Measurements from ENCODE around the gene FAM241B. TPM values are rescaled to one million over a fixed set of nuclear protein-coding genes. Genes with fewer than 3 reads are reported as not detected.

FAM241B gene
- total and polyA plus RNA-seq, 4 experiments from 2014 or later: 9.4 to 24.9 (median 14.0) TPM

DNA sequence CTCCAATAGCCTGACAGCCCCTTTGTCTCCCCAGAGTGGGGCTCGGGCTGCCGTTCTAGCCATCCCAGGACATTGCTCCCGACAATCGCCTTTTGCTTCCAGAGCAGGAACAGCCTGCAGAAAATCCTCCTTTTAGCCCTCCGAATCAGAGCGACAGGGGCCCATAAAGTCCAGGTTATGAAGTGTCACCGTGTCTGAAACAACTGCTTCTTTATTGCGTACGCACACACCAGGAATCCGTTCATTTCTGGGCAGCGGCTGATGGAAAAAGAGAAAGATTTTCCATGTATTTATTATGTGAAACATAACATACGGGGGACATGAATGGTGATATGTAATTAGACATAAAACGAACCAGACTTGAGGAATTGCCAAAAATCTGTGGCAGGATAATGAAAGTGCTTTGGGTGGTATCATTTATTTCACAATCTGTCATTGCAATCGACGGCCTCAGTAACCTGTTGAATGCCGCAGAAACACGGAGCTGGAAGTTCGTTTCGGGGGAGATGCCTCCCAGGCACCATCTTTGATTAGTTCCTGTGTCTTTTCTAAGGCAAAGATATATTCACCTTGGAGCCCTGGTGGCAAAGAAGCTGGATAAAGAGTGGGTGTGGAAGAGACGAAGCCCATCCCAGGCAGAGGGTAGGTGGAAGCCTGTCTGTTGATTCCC lies 48.1 kb downstream of the FAM241B start:
- H3K27ac ChIP-seq (ENCODE audit: low read depth, low read length): no peak overlapping the region
- POLR2A ChIA-PET (ENCODE audit: partially characterized antibody): no interaction called here
- H3K27ac Mint-ChIP-seq: no peak overlapping the region
- no peak overlapping the region for H3K4me3 ChIP-seq (ENCODE audit: low read length in 2 of 2)
- no peaks in the 10 kb centered on the region for H3K4me1 ChIP-seq (ENCODE audit: insufficient read depth, low read length)
- H3K36me3 ChIP-seq (ENCODE audit: insufficient read depth, low read length): no peaks in the 10 kb centered on the region
- no peaks in the 10 kb centered on the region for H3K9me3 ChIP-seq (ENCODE audit: control insufficient read depth in 1 of 2, low read length in 2 of 2)
- no peak overlapping the region for H3K4me3 Mint-ChIP-seq
- no peaks in the 10 kb centered on the region for H3K36me3 Mint-ChIP-seq
- intact Hi-C loops (cut with micrococcal nuclease): no loop called here
- CTCF ChIA-PET (ENCODE audit: partially characterized antibody): no interaction called here
- peaks cover 21 to 28% of the 10 kb centered on the region in 2 donors for H3K27me3 Mint-ChIP-seq
- DNase-seq: no peak
- H3K9me3 Mint-ChIP-seq: no peaks in the 10 kb centered on the region
- H3K27me3 ChIP-seq (ENCODE audit: insufficient read depth, low read length): no peaks in the 10 kb centered on the region
- H3K4me1 Mint-ChIP-seq: no peaks in the 10 kb centered on the region

DNA sequence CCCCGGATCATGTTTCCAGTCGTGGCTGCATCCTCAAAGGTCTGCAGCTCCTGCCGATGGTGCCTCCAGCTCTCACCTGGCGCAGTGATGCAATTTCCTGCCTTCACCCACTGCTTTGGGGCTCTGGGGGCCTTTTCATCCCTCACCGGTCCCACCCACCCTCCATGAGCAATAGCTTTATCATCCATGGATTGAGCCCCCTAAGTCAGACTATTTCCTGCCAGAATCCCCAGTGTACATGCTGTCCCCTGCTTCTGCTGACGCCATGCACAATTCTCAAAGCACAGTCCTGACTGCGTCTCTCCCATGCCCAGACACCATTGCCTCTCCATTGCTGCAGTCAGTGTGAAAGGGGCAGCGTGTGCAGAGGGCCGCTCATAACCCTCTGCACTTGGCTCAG lies 49.7 kb downstream of the FAM241B start:
- no peak overlapping the region for H3K4me3 ChIP-seq (ENCODE audit: low read length in 2 of 2)
- peaks cover 21 to 29% of the 10 kb centered on the region in 2 donors for H3K27me3 Mint-ChIP-seq
- intact Hi-C loops (cut with micrococcal nuclease): no loop called here
- no peaks in the 10 kb centered on the region for H3K36me3 ChIP-seq (ENCODE audit: insufficient read depth, low read length)
- ChIA-PET CTCF (ENCODE audit: partially characterized antibody) (no interaction called here), POLR2A (ENCODE audit: partially characterized antibody) (no interaction called here)
- H3K27ac ChIP-seq (ENCODE audit: low read depth, low read length): no peak overlapping the region
- no peak for DNase-seq
- H3K4me1 Mint-ChIP-seq: no peaks in the 10 kb centered on the region
- no peaks in the 10 kb centered on the region for H3K9me3 Mint-ChIP-seq
- H3K4me1 ChIP-seq (ENCODE audit: insufficient read depth, low read length): no peaks in the 10 kb centered on the region
- H3K4me3 Mint-ChIP-seq: no peak overlapping the region
- H3K27ac Mint-ChIP-seq: no peak overlapping the region
- no peaks in the 10 kb centered on the region for H3K27me3 ChIP-seq (ENCODE audit: insufficient read depth, low read length)
- no peaks in the 10 kb centered on the region for H3K9me3 ChIP-seq (ENCODE audit: control insufficient read depth in 1 of 2, low read length in 2 of 2)
- no peaks in the 10 kb centered on the region for H3K36me3 Mint-ChIP-seq

GRCh38 chr10:69680610-69681009 lies 50.6 kb downstream of the FAM241B start:
- Histone ChIP-seq H3K27ac (ENCODE audit: low read depth, low read length) (no peak overlapping the region), H3K36me3 (ENCODE audit: insufficient read depth, low read length) (no peaks in the 10 kb centered on the region), H3K9me3 (ENCODE audit: control insufficient read depth in 1 of 2, low read length in 2 of 2) (no peaks in the 10 kb centered on the region), H3K4me3 (ENCODE audit: low read length in 2 of 2) (no peak overlapping the region), H3K27me3 (ENCODE audit: insufficient read depth, low read length) (no peaks in the 10 kb centered on the region), H3K4me1 (ENCODE audit: insufficient read depth, low read length) (no peaks in the 10 kb centered on the region)
- peaks cover 21 to 30% of the 10 kb centered on the region in 2 donors for H3K27me3 Mint-ChIP-seq
- H3K4me1 Mint-ChIP-seq: no peaks in the 10 kb centered on the region
- H3K36me3 Mint-ChIP-seq: no peaks in the 10 kb centered on the region
- no peak overlapping the region for H3K27ac Mint-ChIP-seq
- CTCF ChIA-PET (ENCODE audit: partially characterized antibody): no interaction called here
- intact Hi-C loops (cut with micrococcal nuclease): no loop called here
- no peak overlapping the region for H3K4me3 Mint-ChIP-seq
- POLR2A ChIA-PET (ENCODE audit: partially characterized antibody): no interaction called here
- DNase-seq: no peak
- no peaks in the 10 kb centered on the region for H3K9me3 Mint-ChIP-seq

- Mint-ChIP-seq H3K4me3 (no peak overlapping the region), H3K9me3 (no peaks in the 10 kb centered on the region), H3K27me3 (peaks cover 21 to 31% of the 10 kb centered on the region in 2 donors), H3K27ac (no peak overlapping the region), H3K4me1 (no peaks in the 10 kb centered on the region), H3K36me3 (no peaks in the 10 kb centered on the region)
- CTCF ChIA-PET (ENCODE audit: partially characterized antibody): no interaction called here
- POLR2A ChIA-PET (ENCODE audit: partially characterized antibody): no interaction called here
- DNase-seq: no peak
- no peaks in the 10 kb centered on the region for H3K4me1 ChIP-seq (ENCODE audit: insufficient read depth, low read length)
- H3K9me3 ChIP-seq (ENCODE audit: control insufficient read depth in 1 of 2, low read length in 2 of 2): no peaks in the 10 kb centered on the region
- H3K27ac ChIP-seq (ENCODE audit: low read depth, low read length): no peak overlapping the region
- H3K27me3 ChIP-seq (ENCODE audit: insufficient read depth, low read length): no peaks in the 10 kb centered on the region
- no peaks in the 10 kb centered on the region for H3K36me3 ChIP-seq (ENCODE audit: insufficient read depth, low read length)
- intact Hi-C loops (cut with micrococcal nuclease): no loop called here
- no peak overlapping the region for H3K4me3 ChIP-seq (ENCODE audit: low read length in 2 of 2)
Measured at GRCh38 chr10:69681436-69681835, 51.4 kb downstream of the FAM241B start.

DNA sequence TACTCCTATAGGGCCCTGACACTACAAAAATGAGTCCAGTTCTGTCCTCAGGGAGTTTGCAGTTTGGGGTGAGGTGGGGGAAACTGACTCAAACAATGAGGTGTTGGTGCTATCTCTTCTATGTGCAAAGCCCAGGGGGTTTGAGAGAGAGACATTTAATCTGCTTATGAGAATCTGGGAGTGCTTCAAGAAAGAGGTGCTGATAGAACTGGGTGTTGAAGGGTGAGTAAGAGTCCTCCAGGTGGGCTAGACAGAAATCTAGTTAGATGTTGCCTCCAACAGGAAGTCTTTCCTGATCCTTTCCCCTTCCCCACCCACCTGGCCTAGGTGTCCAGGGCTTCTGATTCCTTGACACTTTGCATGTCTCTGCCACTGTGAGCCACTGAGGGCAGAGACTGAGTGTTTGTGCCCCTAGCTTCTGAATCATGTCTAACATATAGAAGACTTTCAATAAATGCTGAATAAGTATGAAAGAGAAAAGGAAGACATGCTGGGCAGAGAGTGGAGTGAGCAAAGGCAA lies 53.0 kb downstream of the FAM241B start:
- H3K36me3 Mint-ChIP-seq: no peaks in the 10 kb centered on the region
- Histone ChIP-seq H3K4me3 (ENCODE audit: low read length in 2 of 2) (no peak overlapping the region), H3K4me1 (ENCODE audit: insufficient read depth, low read length) (no peaks in the 10 kb centered on the region), H3K27ac (ENCODE audit: low read depth, low read length) (no peak overlapping the region), H3K9me3 (ENCODE audit: control insufficient read depth in 1 of 2, low read length in 2 of 2) (no peaks in the 10 kb centered on the region), H3K36me3 (ENCODE audit: insufficient read depth, low read length) (no peaks in the 10 kb centered on the region), H3K27me3 (ENCODE audit: insufficient read depth, low read length) (no peaks in the 10 kb centered on the region)
- H3K27me3 Mint-ChIP-seq: peaks cover 18 to 25% of the 10 kb centered on the region in 2 donors
- POLR2A ChIA-PET (ENCODE audit: partially characterized antibody): no interaction called here
- no peak overlapping the region for H3K27ac Mint-ChIP-seq
- intact Hi-C loops (cut with micrococcal nuclease): no loop called here
- H3K4me1 Mint-ChIP-seq: no peaks in the 10 kb centered on the region
- CTCF ChIA-PET (ENCODE audit: partially characterized antibody): interaction anchor here (1.0 kb wide), 1 partner anchor 409 kb away, joined by 3 read pairs; no protein-coding TSS in a partner anchor
- H3K9me3 Mint-ChIP-seq: no peaks in the 10 kb centered on the region
- no peak for DNase-seq
- H3K4me3 Mint-ChIP-seq: no peak overlapping the region

Other genes starting within 250 kb of the FAM241B start
- under 1 TPM in 1 of 2 experiments, not detected in 1; 0.19 TPM for gene TACR2, start 213.3 kb upstream of the FAM241B start, total RNA-seq
- under 1 TPM in 1 of 2 donors, not detected in 1; 0.17 TPM for gene TACR2, start 213.3 kb upstream of the FAM241B start, polyA plus RNA-seq
- 1 to 10 TPM; 2.4 to 2.8 TPM for gene TSPAN15, start 178.8 kb upstream of the FAM241B start, total RNA-seq
- gene TSPAN15, start 178.8 kb upstream of the FAM241B start, polyA plus RNA-seq: 10 to 100 TPM; 15.9 to 18.1 TPM
- gene NEUROG3, start 56.8 kb upstream of the FAM241B start, total RNA-seq: not detected
- under 1 TPM in 1 of 2 donors, not detected in 1; 0.14 TPM for gene NEUROG3, start 56.8 kb upstream of the FAM241B start, polyA plus RNA-seq
- gene COL13A1, start 171.7 kb downstream of the FAM241B start, total RNA-seq: not detected
- gene COL13A1, start 171.7 kb downstream of the FAM241B start, polyA plus RNA-seq: not detected

Measured in CD4-positive, alpha-beta memory T cell (primary cell).